Left lung (tissue), 10 donors: ENCODE results near the gene MTX2. TPM values are rescaled to one million over a fixed set of nuclear protein-coding genes. Genes with fewer than 3 reads are reported as not detected.

Experiments
- ATAC-seq: fragments of 200-7000 bp; cut with Tn5 transposase; one replicate; pipeline ENCODE4 v1.9.1; 2020; ENCODE audit warnings: moderate library complexity
- DNase-seq, 4 donors: peaks; one replicate each; pipeline ENCODE4 v3.0.0-alpha.2; 2013 to 2020
- H3K27ac ChIP-seq, 2 donors: fragments of 200-600 bp; sonication (generic) in 1 of 2; one replicate each; pipeline versions ENCODE4 v1.5.0 to v1.8.0; 2020 to 2021
- H3K27me3 ChIP-seq, 2 donors: fragments of 200-600 bp; sonication (generic) in 1 of 2; one replicate each; pipeline versions ENCODE4 v1.5.0 to v1.8.0; 2020 to 2021
- H3K36me3 ChIP-seq, 2 donors: fragments of 200-600 bp; sonication (generic) in 1 of 2; one replicate each; pipeline versions ENCODE4 v1.5.0 to v1.8.0; 2020 to 2021
- H3K4me1 ChIP-seq, 2 donors: fragments of 200-600 bp; one replicate each; pipeline ENCODE4 v1.8.0; 2021
- H3K4me3 ChIP-seq, 2 donors: fragments of 200-600 bp; sonication (generic) in 1 of 2; one replicate each; pipeline versions ENCODE4 v1.5.0 to v1.8.0; 2020 to 2021; ENCODE audit warnings: mild to moderate bottlenecking in 1 of 2
- H3K9me3 ChIP-seq, 2 donors: fragments of 200-600 bp; sonication (generic) in 1 of 2; one replicate each; pipeline versions ENCODE4 v1.5.0 to v1.8.0; 2020 to 2021
- intact Hi-C, 2 donors: fragments of 100-400 bp; cut with DNase I; formaldehyde crosslinking; loops; one replicate each; pipeline versions ENCODE4 v1.11.2 to v1.14.2; 2022
- polyA plus RNA-seq, 6 donors: library from polyadenylated mRNA; unstranded; fragments of 120-200 nt; gene quantifications; one replicate each; pipeline ENCODE4 v1.2.1, GENCODE V29; 2013; ENCODE audit not compliant: insufficient read length in 6 of 6
- total RNA-seq, 2 donors: library from RNA; stranded (reverse); fragmentation: NEBNext Ultra II Directional; extraction: Animal tissue kit (Norgen Biotek cat#: 25700); gene quantifications; one replicate each; pipeline ENCODE4 v1.2.1, GENCODE V29; 2021
- TF ChIP-seq, protein P1 (sequence below), 2 donors: fragments of 200-600 bp; sonication (generic) in 1 of 2; IDR thresholded peaks; one replicate each; pipeline versions ENCODE4 v1.5.0 to v1.8.0; 2021; ENCODE audit warnings: antibody characterized with exemption in 2 of 2
- donor health status: DM: no; HTN: yes; CAD: no.
- donor health status: DM: no; HTN: no; CAD: no.

MTX2 gene
- total and polyA plus RNA-seq, 8 donors: 18.1 to 61.9 (median 52.8) TPM

DNA sequence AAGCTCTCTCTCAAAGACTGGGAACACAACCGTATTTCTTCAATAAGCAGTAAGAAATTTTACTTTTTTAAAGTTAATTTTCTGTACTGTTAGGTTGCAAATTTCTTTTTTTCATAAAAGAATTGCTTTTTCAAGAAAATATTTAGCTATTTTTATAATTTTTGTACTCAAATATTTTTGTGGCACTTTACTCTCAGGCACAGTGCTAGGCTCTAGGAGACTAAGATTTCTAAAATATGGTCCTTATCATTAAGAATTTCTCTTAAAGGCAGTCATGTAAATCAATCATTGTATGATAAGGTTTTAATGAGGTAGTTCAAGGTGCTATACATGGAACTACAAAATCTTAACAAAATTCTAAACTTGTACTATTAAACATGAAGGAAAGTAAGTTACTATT is 61.4 kb downstream of the MTX2 start:
- Histone ChIP-seq H3K27ac (no peak overlapping the region), H3K36me3 (peaks cover 0 to 7% of the 10 kb centered on the region in 2 donors), H3K9me3 (no peaks in the 10 kb centered on the region), H3K4me3 (no peak overlapping the region), H3K27me3 (no peaks in the 10 kb centered on the region), H3K4me1 (no peaks in the 10 kb centered on the region)
- no peak for DNase-seq
- intact Hi-C loops: no loop called here
- TF ChIP-seq, protein P1, sequence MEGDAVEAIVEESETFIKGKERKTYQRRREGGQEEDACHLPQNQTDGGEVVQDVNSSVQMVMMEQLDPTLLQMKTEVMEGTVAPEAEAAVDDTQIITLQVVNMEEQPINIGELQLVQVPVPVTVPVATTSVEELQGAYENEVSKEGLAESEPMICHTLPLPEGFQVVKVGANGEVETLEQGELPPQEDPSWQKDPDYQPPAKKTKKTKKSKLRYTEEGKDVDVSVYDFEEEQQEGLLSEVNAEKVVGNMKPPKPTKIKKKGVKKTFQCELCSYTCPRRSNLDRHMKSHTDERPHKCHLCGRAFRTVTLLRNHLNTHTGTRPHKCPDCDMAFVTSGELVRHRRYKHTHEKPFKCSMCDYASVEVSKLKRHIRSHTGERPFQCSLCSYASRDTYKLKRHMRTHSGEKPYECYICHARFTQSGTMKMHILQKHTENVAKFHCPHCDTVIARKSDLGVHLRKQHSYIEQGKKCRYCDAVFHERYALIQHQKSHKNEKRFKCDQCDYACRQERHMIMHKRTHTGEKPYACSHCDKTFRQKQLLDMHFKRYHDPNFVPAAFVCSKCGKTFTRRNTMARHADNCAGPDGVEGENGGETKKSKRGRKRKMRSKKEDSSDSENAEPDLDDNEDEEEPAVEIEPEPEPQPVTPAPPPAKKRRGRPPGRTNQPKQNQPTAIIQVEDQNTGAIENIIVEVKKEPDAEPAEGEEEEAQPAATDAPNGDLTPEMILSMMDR (IDR thresholded peaks at IDR 0.05): no peak
- ATAC-seq: no peak

- H3K36me3 ChIP-seq: peaks cover 0 to 7% of the 10 kb centered on the region in 2 donors
- H3K9me3 ChIP-seq: no peaks in the 10 kb centered on the region
- H3K4me1 ChIP-seq: no peaks in the 10 kb centered on the region
- no peak for ATAC-seq
- H3K4me3 ChIP-seq: no peak overlapping the region
- intact Hi-C loops: no loop called here
- TF ChIP-seq, protein P1 (IDR thresholded peaks at IDR 0.05): no peak
- no peaks in the 10 kb centered on the region for H3K27me3 ChIP-seq
- no peak for DNase-seq
- no peak overlapping the region for H3K27ac ChIP-seq
These were observed 62.4 kb downstream of the MTX2 start for GRCh38 chr2:176331646-176332045.

GRCh38 chr2:176334729-176335128 is 65.5 kb downstream of the MTX2 start:
- Histone ChIP-seq H3K9me3 (no peaks in the 10 kb centered on the region), H3K36me3 (peaks cover 0 to 15% of the 10 kb centered on the region in 2 donors), H3K4me1 (no peaks in the 10 kb centered on the region), H3K4me3 (no peak overlapping the region), H3K27me3 (no peaks in the 10 kb centered on the region), H3K27ac (no peak overlapping the region)
- DNase-seq (no peak), ATAC-seq (no peak)
- intact Hi-C loops: no loop called here
- TF ChIP-seq, protein P1 (IDR thresholded peaks at IDR 0.05): no peak

DNA sequence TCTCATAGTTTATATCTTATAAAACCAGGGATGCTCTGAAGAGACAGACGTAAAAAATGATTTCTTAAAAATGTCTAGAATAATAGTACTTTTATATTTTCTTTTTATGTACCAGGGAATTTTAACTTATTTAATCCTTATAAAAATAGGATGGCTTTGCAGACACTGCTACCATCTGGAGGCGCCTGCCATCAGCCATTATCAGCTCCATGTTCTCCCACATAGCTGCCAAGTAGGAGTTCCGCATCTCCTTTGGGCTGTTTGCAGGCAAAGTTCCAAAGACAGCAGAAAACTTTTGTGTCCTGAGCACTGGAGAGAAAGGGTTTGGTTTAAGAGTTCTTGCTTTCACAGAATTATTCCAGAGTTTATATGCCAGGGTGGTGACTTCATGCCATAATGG is 69.2 kb downstream of the MTX2 start:
- Histone ChIP-seq H3K4me1 (no peaks in the 10 kb centered on the region), H3K36me3 (peaks cover 0 to 15% of the 10 kb centered on the region in 2 donors), H3K9me3 (no peaks in the 10 kb centered on the region), H3K27ac (no peak overlapping the region), H3K27me3 (no peaks in the 10 kb centered on the region), H3K4me3 (no peak overlapping the region)
- intact Hi-C loops: no loop called here
- TF ChIP-seq, protein P1 (IDR thresholded peaks at IDR 0.05): no peak
- ATAC-seq (no peak), DNase-seq (no peak)

DNA sequence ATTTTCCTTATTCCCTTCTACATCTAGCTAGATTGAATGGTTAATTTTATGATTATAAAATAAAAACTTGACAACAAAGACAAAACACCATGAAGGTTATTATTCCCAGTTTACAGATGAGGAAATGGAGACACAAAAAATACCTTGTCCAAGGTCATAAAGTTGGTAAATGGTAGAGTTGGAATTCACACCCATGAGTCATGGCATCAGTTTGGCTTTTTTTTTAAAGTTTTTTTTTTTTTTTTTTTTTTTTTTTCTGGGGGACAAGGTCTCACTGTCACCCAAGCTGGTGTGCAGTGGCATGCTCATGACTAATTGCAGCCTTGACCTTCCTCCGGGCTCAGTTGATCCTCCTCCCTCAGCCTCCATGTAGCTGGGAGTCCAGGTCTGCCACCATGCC is 70.0 kb downstream of the MTX2 start:
- peaks cover 0 to 15% of the 10 kb centered on the region in 2 donors for H3K36me3 ChIP-seq
- TF ChIP-seq, protein P1 (IDR thresholded peaks at IDR 0.05): no peak
- intact Hi-C loops: no loop called here
- H3K9me3 ChIP-seq: no peaks in the 10 kb centered on the region
- H3K4me3 ChIP-seq: no peak overlapping the region
- no peak overlapping the region for H3K27ac ChIP-seq
- H3K4me1 ChIP-seq: no peaks in the 10 kb centered on the region
- no peak for DNase-seq
- H3K27me3 ChIP-seq: no peaks in the 10 kb centered on the region
- ATAC-seq: no peak
